Stimulated activated naive B cell treated with anti-CD40 and anti-IgM and Interleukin-4, amounts not matched to agents 10 μg/mL and 1 μg/mL and 100 μg/mL, for 72 hours (primary cell): Measurements from ENCODE around the gene CORO2B.
A peak's percentile ranks its signal among the peaks of the same experiment; 100 is the strongest.
"Not testable (repeated sequence)": the region's sequence is repeated elsewhere in the genome, so short reads cannot be mapped to it uniquely, and the experiment has no call there.

Experiments
- ATAC-seq, 2 donors: fragments of 150-1000 bp; cut with Tn5 transposase; replicated peaks; 2 replicates each; pipeline ENCODE4 v1.10.0; 2021; ENCODE audit warnings: moderate library complexity in 1 of 2
- DNase-seq: peaks from one replicate; pipeline ENCODE4 v3.0.0; 2021
- H3K27ac Mint-ChIP-seq: one replicate; pipeline ENCODE4 v1.8.0; 2022; ENCODE audit warnings: mild to moderate bottlenecking, mixed read lengths
- H3K27me3 Mint-ChIP-seq, 2 donors: one replicate each; pipeline ENCODE4 v1.8.0; 2022; ENCODE audit warnings: mixed read lengths in 2 of 2
- H3K36me3 Mint-ChIP-seq, 2 donors: one replicate each; pipeline ENCODE4 v1.8.0; 2022; ENCODE audit warnings: mixed read lengths in 2 of 2, mild to moderate bottlenecking in 1 of 2
- H3K4me1 Mint-ChIP-seq, 2 donors: one replicate each; pipeline ENCODE4 v1.8.0; 2022; ENCODE audit warnings: mixed read lengths in 2 of 2, mild to moderate bottlenecking in 1 of 2
- H3K4me3 Mint-ChIP-seq, 2 donors: one replicate each; pipeline ENCODE4 v1.8.0; 2022; ENCODE audit warnings: mild to moderate bottlenecking in 2 of 2, mixed read lengths in 2 of 2, moderate library complexity in 1 of 2
- H3K9me3 Mint-ChIP-seq, 2 donors: one replicate each; pipeline ENCODE4 v1.8.0; 2022; ENCODE audit warnings: mixed read lengths in 2 of 2, mild to moderate bottlenecking in 1 of 2

Gene CORO2B

DNA sequence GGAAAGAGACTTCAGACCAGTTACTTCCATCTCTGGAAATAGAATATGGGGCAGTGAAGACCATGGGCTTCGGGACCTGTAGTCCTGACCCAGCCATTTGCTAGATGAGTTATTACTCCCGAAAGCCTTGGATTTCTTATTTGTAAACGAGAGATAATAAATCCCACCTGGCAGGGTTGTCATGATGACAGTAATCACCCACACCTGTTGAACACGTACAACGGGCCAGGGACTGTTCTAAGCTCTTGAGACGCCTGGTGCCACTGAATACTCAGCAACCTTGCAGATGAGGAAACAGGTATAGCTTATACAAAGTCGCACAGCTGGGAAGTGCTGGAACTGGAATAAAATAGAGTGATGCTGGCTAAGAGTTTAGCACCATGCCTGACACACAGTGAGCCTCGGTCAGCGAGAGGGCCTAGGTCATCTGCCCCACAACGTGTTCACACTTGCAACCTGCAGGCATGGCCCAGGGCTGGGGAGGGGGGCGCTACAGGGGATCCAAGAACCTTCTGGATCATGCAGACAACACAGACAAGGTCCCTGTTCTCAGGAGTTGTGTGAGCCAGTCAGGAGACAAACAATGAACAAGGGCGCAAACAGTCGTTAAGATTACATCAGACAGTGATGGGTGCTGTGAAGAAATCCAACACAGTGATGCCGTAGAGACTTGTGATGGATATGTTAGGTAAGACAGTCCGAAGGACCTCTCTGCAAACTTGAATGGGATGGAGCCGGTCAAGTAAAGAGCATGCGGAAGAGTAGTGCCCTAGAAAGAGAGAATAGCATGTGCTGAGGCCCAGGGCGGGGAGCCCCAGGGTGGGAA lies 89.2 kb downstream of the CORO2B start:
- H3K27me3 Mint-ChIP-seq: no peaks in the 10 kb centered on the region
- H3K36me3 Mint-ChIP-seq: peaks cover 0 to 4% of the 10 kb centered on the region in 2 donors
- H3K4me1 Mint-ChIP-seq: peaks cover 16 to 17% of the 10 kb centered on the region in 2 donors
- H3K9me3 Mint-ChIP-seq: no peaks in the 10 kb centered on the region
- no peak for ATAC-seq
- DNase-seq: no peak
- H3K4me3 Mint-ChIP-seq: no peak overlapping the region
- H3K27ac Mint-ChIP-seq: no peak overlapping the region

DNA sequence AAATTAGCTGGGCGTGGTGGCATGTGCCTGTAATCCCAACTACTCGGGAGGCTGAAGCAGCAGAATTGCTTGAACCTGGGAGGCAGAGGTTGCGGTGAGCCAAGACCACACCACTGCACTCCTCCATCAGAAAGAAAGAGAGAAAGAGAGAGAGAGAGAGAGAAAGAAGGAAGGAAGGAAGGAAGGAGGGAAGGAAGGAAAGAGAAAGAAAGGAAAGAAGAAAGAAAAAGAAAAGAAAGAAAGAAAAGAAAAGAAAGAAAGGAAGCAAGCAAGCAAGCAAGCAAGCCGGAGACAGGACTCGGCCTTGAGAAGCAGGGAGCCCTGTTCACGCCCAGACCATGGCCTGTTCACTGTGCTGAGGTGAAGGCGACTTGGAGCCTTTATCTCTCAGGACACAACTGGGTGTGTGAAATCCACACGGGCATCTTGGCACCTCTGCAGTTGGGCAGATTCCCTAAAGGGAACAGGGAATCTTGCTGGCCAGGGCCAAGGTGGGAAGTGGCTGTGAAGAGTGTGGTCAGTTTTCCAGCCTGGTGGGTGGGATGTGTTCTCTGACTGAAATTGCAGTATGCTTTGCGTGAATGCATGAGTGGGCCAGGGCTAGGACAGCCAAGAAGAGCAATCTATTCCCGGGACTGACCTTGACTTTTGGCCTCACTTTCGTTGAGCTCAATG lies 90.3 kb downstream of the CORO2B start:
- DNase-seq (no peak), ATAC-seq (no peak)
- Mint-ChIP-seq H3K36me3 (no peaks in the 10 kb centered on the region), H3K27me3 (no peaks in the 10 kb centered on the region), H3K9me3 (no peaks in the 10 kb centered on the region), H3K4me1 (peaks cover 20 to 22% of the 10 kb centered on the region in 2 donors), H3K4me3 (no peak overlapping the region), H3K27ac (peak overlapping the region; percentile 15)

DNA sequence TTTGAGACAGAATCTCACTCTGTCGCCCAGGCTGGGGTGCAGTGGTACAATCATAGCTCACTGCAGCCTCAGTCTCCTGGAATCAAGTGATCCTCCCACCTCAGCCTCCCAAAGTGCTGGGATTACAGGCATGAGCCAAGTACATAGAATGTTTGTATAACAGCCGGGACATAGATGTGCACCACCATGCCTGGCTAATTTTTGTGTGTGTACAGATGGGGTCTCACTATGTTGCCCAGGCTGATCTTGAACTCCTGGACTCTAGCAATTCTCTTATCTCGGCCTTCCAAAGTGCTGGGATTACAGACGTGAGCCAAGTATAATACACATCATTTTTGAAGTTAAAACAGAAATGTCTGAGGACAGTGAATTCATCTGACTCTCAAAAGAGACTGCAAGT lies 93.5 kb downstream of the CORO2B start:
- no peak overlapping the region for H3K4me3 Mint-ChIP-seq
- no peak overlapping the region for H3K27ac Mint-ChIP-seq
- ATAC-seq (no peak), DNase-seq (no peak)
- H3K4me1 Mint-ChIP-seq: peaks cover 14 to 25% of the 10 kb centered on the region in 2 donors
- H3K9me3 Mint-ChIP-seq: no peaks in the 10 kb centered on the region
- peaks cover 0 to 5% of the 10 kb centered on the region in 2 donors for H3K27me3 Mint-ChIP-seq
- no peaks in the 10 kb centered on the region for H3K36me3 Mint-ChIP-seq

DNA sequence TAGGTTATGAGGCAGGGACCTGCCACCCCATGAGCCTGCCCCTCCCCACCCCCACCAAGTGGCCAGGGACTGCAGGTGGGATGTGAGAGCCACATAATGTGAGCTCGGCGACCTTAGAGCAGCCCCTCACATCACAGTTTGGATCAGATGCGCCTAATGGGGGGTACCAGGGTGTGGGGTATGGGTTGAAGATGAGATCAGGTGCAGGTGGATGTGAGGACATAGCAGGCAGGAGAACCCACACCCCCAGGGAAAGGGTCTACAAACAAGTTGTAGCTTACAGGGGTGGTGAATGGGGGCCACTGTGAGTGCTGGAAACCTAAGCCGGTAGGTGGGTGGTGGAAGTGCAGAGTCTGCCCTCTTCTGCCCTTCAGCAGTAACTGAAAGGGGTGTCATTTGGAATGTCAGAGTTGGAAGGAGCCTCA lies 94.0 kb downstream of the CORO2B start:
- Mint-ChIP-seq H3K27ac (no peak overlapping the region), H3K4me1 (peaks cover 14 to 23% of the 10 kb centered on the region in 2 donors), H3K27me3 (peaks cover under 1 to 5% of the 10 kb centered on the region in 2 donors), H3K4me3 (no peak overlapping the region), H3K9me3 (no peaks in the 10 kb centered on the region), H3K36me3 (no peaks in the 10 kb centered on the region)
- ATAC-seq: no peak
- DNase-seq: no peak

DNA sequence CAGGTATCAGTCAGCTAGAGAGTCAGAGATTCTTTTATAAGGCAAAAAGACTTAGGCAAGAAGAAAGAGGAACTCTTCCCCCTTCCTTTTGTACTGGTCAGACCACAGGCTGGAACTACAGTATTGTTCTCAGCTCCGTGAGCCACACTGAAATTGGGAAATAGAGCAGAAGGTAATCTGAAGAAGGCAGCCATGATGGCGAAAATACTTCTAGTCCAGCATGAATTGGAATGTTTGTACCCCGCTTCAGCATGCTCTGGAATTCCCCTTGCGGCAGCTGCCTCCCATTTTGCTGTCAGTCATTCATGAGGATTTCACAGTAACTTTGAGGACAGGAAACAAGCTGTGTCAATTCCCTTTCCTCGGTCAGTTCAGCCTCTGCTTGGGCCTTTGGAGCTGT lies 96.2 kb downstream of the CORO2B start:
- peaks cover 4 to 5% of the 10 kb centered on the region in 2 donors for H3K27me3 Mint-ChIP-seq
- no peak overlapping the region for H3K4me3 Mint-ChIP-seq
- H3K27ac Mint-ChIP-seq: no peak overlapping the region
- peaks cover 17 to 23% of the 10 kb centered on the region in 2 donors for H3K4me1 Mint-ChIP-seq
- H3K9me3 Mint-ChIP-seq: no peaks in the 10 kb centered on the region
- DNase-seq (no peak), ATAC-seq (no peak)
- H3K36me3 Mint-ChIP-seq: no peaks in the 10 kb centered on the region

DNA sequence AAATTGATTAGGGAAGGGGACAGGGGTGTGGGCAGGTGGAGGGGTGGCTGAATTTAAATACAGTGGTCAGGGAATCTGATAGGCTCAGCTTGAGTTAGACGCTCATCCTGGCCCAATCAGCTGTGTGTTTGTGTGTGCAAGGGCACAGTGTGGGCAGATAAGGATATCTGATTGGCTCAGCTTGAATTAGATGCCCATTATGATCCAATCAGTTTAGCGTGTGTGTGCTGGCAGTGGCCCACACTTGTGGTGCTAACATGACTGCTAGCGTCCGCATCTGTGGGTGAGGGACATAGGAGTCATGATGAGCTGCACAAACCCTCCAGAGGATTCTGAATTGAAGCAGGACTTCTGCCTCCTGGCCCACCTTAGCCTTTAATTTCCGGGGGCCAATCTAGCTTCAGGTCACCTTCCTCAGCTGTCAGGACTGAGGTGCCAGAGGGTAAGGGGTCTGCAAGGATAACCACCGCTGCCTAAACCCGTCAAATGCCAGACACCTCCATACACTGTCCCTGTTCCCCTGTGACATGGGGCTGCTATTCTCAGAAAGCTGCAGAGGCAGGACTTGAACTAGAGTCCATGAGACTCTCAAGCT lies 97.3 kb downstream of the CORO2B start:
- H3K36me3 Mint-ChIP-seq: no peaks in the 10 kb centered on the region
- H3K27me3 Mint-ChIP-seq: peaks cover 4 to 5% of the 10 kb centered on the region in 2 donors
- H3K4me3 Mint-ChIP-seq: no peak overlapping the region
- no peak overlapping the region for H3K27ac Mint-ChIP-seq
- no peaks in the 10 kb centered on the region for H3K9me3 Mint-ChIP-seq
- H3K4me1 Mint-ChIP-seq: peaks cover 17 to 23% of the 10 kb centered on the region in 2 donors
- ATAC-seq (no peak), DNase-seq (no peak)

DNA sequence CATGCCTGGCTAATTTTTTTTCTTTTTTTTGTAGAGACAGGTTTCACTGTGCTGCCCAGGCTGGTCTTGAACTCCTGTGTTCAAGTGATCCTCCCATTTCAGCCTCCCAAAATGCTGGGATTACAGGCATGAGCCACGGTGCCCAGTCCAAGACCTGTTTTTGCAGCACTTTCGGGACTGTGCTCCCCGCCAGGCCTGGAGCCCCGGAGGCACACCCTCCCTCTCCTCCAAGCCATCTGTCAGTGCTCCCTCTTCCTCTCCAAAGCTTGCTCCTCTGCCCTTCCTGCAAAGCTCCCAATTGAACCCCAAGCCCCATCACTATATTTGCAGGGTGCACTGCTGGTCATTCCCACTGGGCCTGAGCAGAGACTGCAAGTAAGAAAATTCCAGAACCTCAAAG lies 98.1 kb downstream of the CORO2B start:
- H3K9me3 Mint-ChIP-seq: no peaks in the 10 kb centered on the region
- no peaks in the 10 kb centered on the region for H3K36me3 Mint-ChIP-seq
- H3K4me1 Mint-ChIP-seq: peaks cover 17 to 23% of the 10 kb centered on the region in 2 donors
- H3K4me3 Mint-ChIP-seq: no peak overlapping the region
- ATAC-seq: no peak
- no peak overlapping the region for H3K27ac Mint-ChIP-seq
- H3K27me3 Mint-ChIP-seq: peaks cover 4 to 5% of the 10 kb centered on the region in 2 donors
- DNase-seq: no peak

DNA sequence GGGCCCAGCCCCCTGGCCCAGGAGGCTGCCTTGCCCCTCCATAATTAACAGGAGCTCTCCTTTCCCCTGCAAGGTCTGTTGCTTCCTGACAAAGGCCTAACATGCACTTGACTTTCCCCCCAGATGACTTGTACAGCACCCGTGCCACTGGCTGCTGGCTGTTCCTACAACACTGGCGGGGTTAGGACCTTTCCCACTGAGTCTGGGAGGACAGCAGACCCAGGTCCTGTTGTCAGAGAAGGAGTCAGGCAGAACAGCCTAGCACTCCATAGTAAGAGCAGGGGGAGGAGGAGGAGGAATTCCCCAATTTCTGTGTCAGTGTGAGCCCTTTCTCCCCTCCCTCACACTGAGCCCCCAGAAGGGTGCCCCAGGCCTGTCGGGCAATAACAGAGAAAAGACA lies 99.2 kb downstream of the CORO2B start:
- peak overlapping the region; percentile 4 for H3K27ac Mint-ChIP-seq
- peaks cover 14 to 23% of the 10 kb centered on the region in 2 donors for H3K4me1 Mint-ChIP-seq
- no peaks in the 10 kb centered on the region for H3K9me3 Mint-ChIP-seq
- no peak overlapping the region for H3K4me3 Mint-ChIP-seq
- no peak for DNase-seq
- H3K27me3 Mint-ChIP-seq: peaks cover 4 to 5% of the 10 kb centered on the region in 2 donors
- no peak for ATAC-seq
- H3K36me3 Mint-ChIP-seq: no peaks in the 10 kb centered on the region

DNA sequence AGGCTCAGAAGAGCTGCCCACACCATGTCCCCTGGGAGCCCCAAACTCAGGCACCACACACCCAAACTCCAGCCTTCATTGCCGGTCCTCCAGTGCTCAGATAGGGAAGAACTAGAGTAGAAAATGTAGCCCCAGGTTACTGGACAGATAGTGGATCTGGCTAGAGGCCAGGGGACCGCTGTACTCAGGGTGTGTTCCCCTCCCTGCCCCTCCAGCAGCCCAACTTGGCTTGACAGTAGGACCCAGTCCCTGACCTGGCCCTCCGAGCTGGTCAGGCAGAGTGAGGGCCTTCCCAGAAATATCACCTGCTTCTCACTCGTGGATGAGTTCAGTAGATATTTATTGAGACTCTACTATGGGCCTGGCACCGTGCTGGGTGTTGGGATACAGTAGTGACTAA lies 100.0 kb downstream of the CORO2B start:
- Mint-ChIP-seq H3K9me3 (no peaks in the 10 kb centered on the region), H3K27me3 (peaks cover 4 to 5% of the 10 kb centered on the region in 2 donors)

DNA sequence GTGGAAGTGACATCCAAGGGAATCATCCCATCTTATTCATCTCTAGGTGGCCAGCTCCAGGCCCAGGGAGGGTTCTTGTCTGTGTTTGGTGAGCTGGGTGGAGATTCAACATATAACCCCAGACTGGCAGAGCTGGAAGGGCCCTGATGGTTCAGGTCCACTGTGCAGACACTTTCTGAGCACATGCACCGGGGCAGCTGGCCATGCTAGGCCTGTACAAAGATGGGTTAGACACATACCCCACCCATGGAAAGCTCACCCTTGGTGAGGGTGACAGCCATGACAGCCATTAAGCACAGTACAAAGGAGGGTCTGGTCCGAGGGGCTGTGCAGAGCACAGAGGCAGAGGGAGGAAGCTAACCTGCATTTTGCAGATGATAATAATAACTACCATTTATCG lies 100.4 kb downstream of the CORO2B start:
- DNase-seq: no peak
- no peaks in the 10 kb centered on the region for H3K9me3 Mint-ChIP-seq
- ATAC-seq: no peak
- H3K36me3 Mint-ChIP-seq: no peaks in the 10 kb centered on the region
- peaks cover 9 to 17% of the 10 kb centered on the region in 2 donors for H3K4me1 Mint-ChIP-seq
- no peak overlapping the region for H3K4me3 Mint-ChIP-seq
- H3K27me3 Mint-ChIP-seq: peaks cover 4 to 5% of the 10 kb centered on the region in 2 donors
- H3K27ac Mint-ChIP-seq: no peak overlapping the region

More for the DNA sequence above, 100.0 kb downstream of the CORO2B start:
- ATAC-seq (no peak), DNase-seq (no peak)
- Mint-ChIP-seq H3K36me3 (no peaks in the 10 kb centered on the region), H3K27ac (no peak overlapping the region), H3K4me1 (peaks cover 12 to 21% of the 10 kb centered on the region in 2 donors), H3K4me3 (no peak overlapping the region)

DNA sequence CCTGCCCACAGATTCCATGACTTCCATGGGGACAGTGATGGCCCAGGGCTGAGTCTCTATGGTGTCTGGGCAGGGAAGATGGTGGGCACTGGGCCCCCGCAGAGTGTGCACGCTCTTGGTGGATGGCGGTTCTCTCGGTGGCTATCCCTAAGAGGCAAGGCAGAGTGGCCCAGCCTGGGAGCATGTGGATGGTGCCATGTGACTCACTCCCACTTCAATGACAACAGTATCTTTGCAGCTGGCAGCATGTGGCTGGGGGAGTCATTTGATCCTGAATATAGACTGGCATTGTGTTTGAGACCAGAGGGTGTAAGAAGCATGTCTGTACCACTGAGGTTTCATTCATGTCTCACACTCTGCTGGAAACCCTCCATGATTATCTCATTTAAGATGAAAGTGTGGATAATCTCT lies 101.2 kb downstream of the CORO2B start:
- Mint-ChIP-seq H3K27ac (no peak overlapping the region), H3K27me3 (peaks cover 4 to 5% of the 10 kb centered on the region in 2 donors), H3K4me3 (no peak overlapping the region), H3K36me3 (no peaks in the 10 kb centered on the region), H3K9me3 (no peaks in the 10 kb centered on the region), H3K4me1 (peaks cover 6 to 10% of the 10 kb centered on the region in 2 donors)
- ATAC-seq: no peak
- no peak for DNase-seq

DNA sequence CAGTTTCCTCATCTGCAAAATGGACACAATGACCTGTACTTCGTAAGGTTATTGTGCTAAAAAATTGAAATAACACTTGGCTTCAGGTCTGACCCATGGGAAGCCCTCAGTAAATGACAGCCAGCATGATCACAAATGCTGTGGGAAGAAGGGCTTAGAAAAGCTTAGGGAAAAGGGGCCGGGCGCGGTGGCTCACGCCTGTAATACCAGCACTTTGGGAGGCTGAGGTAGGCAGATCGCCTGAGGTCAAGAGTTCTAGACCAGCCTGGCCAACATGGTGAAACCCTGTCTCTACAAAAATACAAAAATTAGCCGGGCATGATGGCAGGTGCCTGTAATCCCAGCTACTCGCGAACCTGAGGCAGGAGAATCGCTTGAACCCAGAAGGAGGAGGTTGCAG lies 102.0 kb downstream of the CORO2B start:
- H3K4me1 Mint-ChIP-seq, DNase-seq, H3K4me3 Mint-ChIP-seq, H3K36me3 Mint-ChIP-seq, H3K27ac Mint-ChIP-seq, H3K27me3 Mint-ChIP-seq, ATAC-seq, H3K9me3 Mint-ChIP-seq: not testable (repeated sequence)

DNA sequence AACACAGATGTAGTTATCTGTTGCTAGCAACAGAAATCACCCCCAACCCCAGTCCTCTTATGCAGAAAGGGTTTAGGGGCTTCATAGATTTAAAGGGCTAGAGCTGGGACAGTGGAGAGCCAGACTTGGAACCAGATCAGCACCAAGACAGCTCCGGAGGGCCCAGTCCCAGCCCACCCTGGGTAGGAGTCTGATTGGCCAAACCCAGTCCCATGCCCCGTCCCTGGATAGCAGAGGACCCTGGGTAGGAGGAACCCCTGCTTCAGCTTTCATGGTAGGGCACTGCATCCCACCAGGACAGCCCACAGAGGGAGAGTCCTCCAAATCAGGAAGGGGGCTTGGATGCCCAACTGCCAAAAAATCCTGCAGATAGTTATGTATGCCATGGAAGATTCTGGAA lies 103.0 kb downstream of the CORO2B start:
- no peak overlapping the region for H3K4me3 Mint-ChIP-seq
- no peak for DNase-seq
- H3K27me3 Mint-ChIP-seq: peaks cover 3 to 4% of the 10 kb centered on the region in 2 donors
- peaks cover 3 to 5% of the 10 kb centered on the region in 2 donors for H3K4me1 Mint-ChIP-seq
- no peak for ATAC-seq
- H3K36me3 Mint-ChIP-seq: no peaks in the 10 kb centered on the region
- no peak overlapping the region for H3K27ac Mint-ChIP-seq
- no peaks in the 10 kb centered on the region for H3K9me3 Mint-ChIP-seq

DNA sequence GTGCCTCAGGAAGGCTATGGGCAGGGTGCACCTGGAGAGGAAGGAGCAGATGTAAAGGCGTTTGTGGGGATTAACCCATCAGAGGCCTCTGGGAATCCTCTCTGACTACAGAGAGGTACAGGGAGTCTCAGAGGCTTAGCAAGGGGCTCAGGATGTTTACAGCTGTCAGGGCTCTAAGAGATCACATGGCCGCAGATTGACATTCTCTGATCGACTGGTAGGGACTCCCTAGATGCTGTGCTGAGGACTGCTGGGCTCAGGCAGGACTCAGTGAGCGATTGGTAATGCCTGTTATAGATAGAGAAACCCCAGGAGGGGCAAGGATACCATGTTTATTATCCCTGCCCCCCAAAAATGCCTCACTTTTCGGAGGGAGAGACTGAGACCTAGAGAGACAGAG lies 103.5 kb downstream of the CORO2B start:
- H3K4me3 Mint-ChIP-seq: no peak overlapping the region
- H3K27ac Mint-ChIP-seq: no peak overlapping the region
- DNase-seq: no peak
- H3K4me1 Mint-ChIP-seq: peaks cover 0 to 3% of the 10 kb centered on the region in 2 donors
- no peaks in the 10 kb centered on the region for H3K36me3 Mint-ChIP-seq
- peak in 1 of 2 donors; percentile 33 for ATAC-seq
- no peaks in the 10 kb centered on the region for H3K9me3 Mint-ChIP-seq
- peaks cover 0 to 4% of the 10 kb centered on the region in 2 donors for H3K27me3 Mint-ChIP-seq
